OCI-LY1 (cell line): ENCODE results near the gene SLC39A11.

Experiments used
- EZH2 ChIP-seq: fragments of 200-600 bp; sonication (generic), shearing (Covaris generic); IDR thresholded peaks from 2 replicates; pipeline ENCODE4 v1.8.0; 2017; ENCODE audit warnings: borderline replicate concordance, mixed run types, mild to moderate bottlenecking, antibody characterized with exemption, low read length, moderate library complexity, mixed read lengths
- TF ChIP-seq, protein P1 (sequence below): fragments of 200-600 bp; sonication (generic), shearing (Covaris generic); IDR thresholded peaks from 2 replicates; pipeline ENCODE4 v1.5.1; 2017; ENCODE audit warnings: mild to moderate bottlenecking, antibody characterized with exemption, low read length, moderate library complexity, mixed read lengths

DNA sequence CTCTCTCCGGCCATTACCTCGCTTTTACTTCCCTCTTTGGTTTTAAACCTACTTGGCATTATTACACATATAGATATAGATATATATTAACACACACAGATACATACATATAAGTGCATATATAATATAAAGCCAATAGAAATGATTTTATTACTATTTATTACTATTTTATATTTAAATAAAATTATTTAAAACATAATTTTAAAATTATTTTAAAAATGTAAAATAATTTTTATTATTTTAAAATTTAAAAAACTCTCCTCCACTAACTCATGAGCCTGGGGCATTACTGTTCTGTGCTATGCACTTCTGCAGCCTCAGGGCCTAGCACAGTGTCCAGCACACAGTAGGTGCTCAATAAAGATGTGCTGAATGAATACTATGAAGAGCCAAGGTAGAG is 200.9 kb downstream of the SLC39A11 start:
- TF ChIP-seq, protein P1, sequence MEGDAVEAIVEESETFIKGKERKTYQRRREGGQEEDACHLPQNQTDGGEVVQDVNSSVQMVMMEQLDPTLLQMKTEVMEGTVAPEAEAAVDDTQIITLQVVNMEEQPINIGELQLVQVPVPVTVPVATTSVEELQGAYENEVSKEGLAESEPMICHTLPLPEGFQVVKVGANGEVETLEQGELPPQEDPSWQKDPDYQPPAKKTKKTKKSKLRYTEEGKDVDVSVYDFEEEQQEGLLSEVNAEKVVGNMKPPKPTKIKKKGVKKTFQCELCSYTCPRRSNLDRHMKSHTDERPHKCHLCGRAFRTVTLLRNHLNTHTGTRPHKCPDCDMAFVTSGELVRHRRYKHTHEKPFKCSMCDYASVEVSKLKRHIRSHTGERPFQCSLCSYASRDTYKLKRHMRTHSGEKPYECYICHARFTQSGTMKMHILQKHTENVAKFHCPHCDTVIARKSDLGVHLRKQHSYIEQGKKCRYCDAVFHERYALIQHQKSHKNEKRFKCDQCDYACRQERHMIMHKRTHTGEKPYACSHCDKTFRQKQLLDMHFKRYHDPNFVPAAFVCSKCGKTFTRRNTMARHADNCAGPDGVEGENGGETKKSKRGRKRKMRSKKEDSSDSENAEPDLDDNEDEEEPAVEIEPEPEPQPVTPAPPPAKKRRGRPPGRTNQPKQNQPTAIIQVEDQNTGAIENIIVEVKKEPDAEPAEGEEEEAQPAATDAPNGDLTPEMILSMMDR = no peak
- no peak for TF ChIP-seq EZH2
